CD4-positive, CD25-positive, alpha-beta regulatory T cell (primary cell): ENCODE measurements around the gene ADAMTS4. TPM values are rescaled to one million over a fixed set of nuclear protein-coding genes. Genes with fewer than 3 reads are reported as not detected.

Experiments used
- ATAC-seq, 2 donors: fragments of 150-1000 bp; cut with Tn5 transposase; one replicate each; pipeline ENCODE4 v1.10.0; 2021; ENCODE audit warnings: low read depth in 2 of 2, moderate number of reproducible peaks in 2 of 2, moderate library complexity in 1 of 2
- DNase-seq, 3 donors: peaks; one replicate each; pipeline versions ENCODE4 v3.0.0 to v3.0.0-alpha.2; 2012 to 2022; ENCODE audit warnings: mixed read lengths in 1 of 3
- H3K27ac ChIP-seq: one replicate; pipeline ENCODE4 v1.7.0; 2013; ENCODE audit warnings: mild to moderate bottlenecking, low read length; ENCODE audit not compliant: insufficient read depth, poor library complexity, severe bottlenecking
- H3K27me3 ChIP-seq: one replicate; pipeline ENCODE4 v1.7.0; 2013; ENCODE audit warnings: low read length; ENCODE audit not compliant: control insufficient read depth, insufficient read depth
- H3K36me3 ChIP-seq: one replicate; pipeline ENCODE4 v1.7.0; 2013; ENCODE audit warnings: mild to moderate bottlenecking, low read length, moderate library complexity; ENCODE audit not compliant: control insufficient read depth, insufficient read depth
- H3K4me1 ChIP-seq: 2 replicates; pipeline ENCODE4 v1.7.0; 2013; ENCODE audit warnings: mild to moderate bottlenecking, low read length; ENCODE audit not compliant: insufficient read depth, control insufficient read depth, poor library complexity, severe bottlenecking
- H3K4me3 ChIP-seq: one replicate; pipeline ENCODE4 v1.7.0; 2013; ENCODE audit warnings: low read depth, mild to moderate bottlenecking, low read length, moderate library complexity
- H3K9me3 ChIP-seq, 2 experiments: 1 replicate in 1 of 2; 2 replicates in 1 of 2; pipeline ENCODE4 v1.7.0; 2013; ENCODE audit warnings: low read length in 2 of 2, mild to moderate bottlenecking in 1 of 2, moderate library complexity in 1 of 2; ENCODE audit not compliant: control insufficient read depth in 2 of 2
- H3K27ac Mint-ChIP-seq, 3 donors: one replicate each; pipeline ENCODE4 v1.8.0; 2020 to 2022; ENCODE audit warnings: mild to moderate bottlenecking in 3 of 3, mixed read lengths in 3 of 3, moderate library complexity in 2 of 3
- H3K27me3 Mint-ChIP-seq: one replicate; pipeline ENCODE4 v1.8.0; 2022; ENCODE audit warnings: mild to moderate bottlenecking, mixed read lengths
- H3K36me3 Mint-ChIP-seq: one replicate; pipeline ENCODE4 v1.8.0; 2020; ENCODE audit warnings: mixed read lengths
- H3K4me1 Mint-ChIP-seq, 4 donors: one replicate each; pipeline ENCODE4 v1.8.0; 2020 to 2022; ENCODE audit warnings: mixed read lengths in 4 of 4, mild to moderate bottlenecking in 1 of 4
- H3K4me3 Mint-ChIP-seq, 4 donors: one replicate each; pipeline ENCODE4 v1.8.0; 2020 to 2022; ENCODE audit warnings: mild to moderate bottlenecking in 4 of 4, mixed read lengths in 4 of 4, moderate library complexity in 3 of 4
- H3K9me3 Mint-ChIP-seq, 7 donors: one replicate each; pipeline ENCODE4 v1.8.0; 2020 to 2022; ENCODE audit warnings: mixed read lengths in 7 of 7, mild to moderate bottlenecking in 3 of 7, moderate library complexity in 2 of 7
- polyA plus RNA-seq, 4 donors: library from polyadenylated mRNA; unstranded; fragments of 300-500 nt; fragmentation: Illumina TruSeq; gene quantifications; one replicate each; pipeline ENCODE4 v1.2.3, GENCODE V29; 2021
- total RNA-seq: library from RNA; stranded (reverse); gene quantifications from one replicate; pipeline ENCODE4 v1.2.3, GENCODE V29; 2022

ADAMTS4 gene
- total and polyA plus RNA-seq, 5 donors from 2014 or later, result 0.36 to 5.3 (median 0.88) TPM; not detected in 1

- H3K4me3 Mint-ChIP-seq, result no peak overlapping the region
- ATAC-seq, result no peak
These were observed 1.2 kb downstream of the ADAMTS4 start for GRCh38 chr1:161197560-161198193.

GRCh38 chr1:161196521-161197451, 2.1 kb downstream of the ADAMTS4 start:
- H3K27me3 ChIP-seq, result no peaks in the 10 kb centered on the region
- peaks cover 35% of the 10 kb centered on the region for H3K4me1 ChIP-seq
- Mint-ChIP-seq H3K4me1 (peaks cover 7 to 59% (median 33%) of the 10 kb centered on the region in 4 donors), H3K27ac (peak overlapping the region in 2 of 3 donors; percentile 46 to 48), H3K27me3 (no peaks in the 10 kb centered on the region), H3K9me3 (no peaks in the 10 kb centered on the region), H3K4me3 (peak overlapping the region in 1 of 4 donors; percentile 25), H3K36me3 (peaks cover 3% of the 10 kb centered on the region)
- no peaks in the 10 kb centered on the region for H3K9me3 ChIP-seq
- H3K4me3 ChIP-seq, result no peak overlapping the region
- H3K27ac ChIP-seq, result no peak overlapping the region
- H3K36me3 ChIP-seq, result no peaks in the 10 kb centered on the region
- no peak for ATAC-seq
- DNase-seq, result no peak

More at GRCh38 chr1:161197560-161198193, 1.2 kb downstream of the ADAMTS4 start:
- Histone ChIP-seq H3K4me3 (no peak overlapping the region), H3K27ac (no peak overlapping the region), H3K4me1 (peaks cover 35% of the 10 kb centered on the region), H3K27me3 (no peaks in the 10 kb centered on the region), H3K36me3 (no peaks in the 10 kb centered on the region), H3K9me3 (no peaks in the 10 kb centered on the region)
- Mint-ChIP-seq H3K36me3 (peaks cover 4% of the 10 kb centered on the region), H3K9me3 (no peaks in the 10 kb centered on the region), H3K27ac (peak overlapping the region in 2 of 3 donors; percentile 46 to 69), H3K4me1 (peaks cover 9 to 58% (median 32%) of the 10 kb centered on the region in 4 donors), H3K27me3 (no peaks in the 10 kb centered on the region)
- DNase-seq, result no peak

DNA sequence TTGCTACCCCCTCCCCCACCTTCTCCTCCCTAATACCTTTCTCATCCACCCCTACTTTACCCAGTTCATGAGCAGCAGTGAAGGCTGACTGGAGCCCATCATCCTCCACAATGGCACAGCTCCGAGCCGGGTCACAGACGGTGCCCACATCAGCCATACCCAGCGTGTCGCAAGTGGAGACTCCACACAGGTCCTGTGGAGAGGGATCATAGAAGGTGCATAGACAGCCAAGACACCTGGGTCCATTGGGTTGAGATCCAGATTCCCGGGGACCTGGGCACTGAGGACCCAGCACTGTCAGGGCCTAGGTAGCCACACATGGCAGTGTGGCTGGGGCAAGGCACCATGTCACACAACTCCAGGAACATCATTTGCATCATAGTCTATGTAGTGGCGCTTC, 2.7 kb downstream of the ADAMTS4 start:
- H3K9me3 Mint-ChIP-seq, result no peaks in the 10 kb centered on the region
- H3K4me1 Mint-ChIP-seq, result peaks cover 7 to 55% (median 29%) of the 10 kb centered on the region in 4 donors
- no peaks in the 10 kb centered on the region for H3K9me3 ChIP-seq
- no peak overlapping the region for H3K4me3 ChIP-seq
- H3K27ac ChIP-seq, result no peak overlapping the region
- H3K27me3 ChIP-seq, result no peaks in the 10 kb centered on the region
- H3K4me3 Mint-ChIP-seq, result no peak overlapping the region
- no peak overlapping the region for H3K27ac Mint-ChIP-seq
- DNase-seq (no peak), ATAC-seq (no peak)
- H3K36me3 ChIP-seq, result no peaks in the 10 kb centered on the region
- no peaks in the 10 kb centered on the region for H3K27me3 Mint-ChIP-seq
- H3K4me1 ChIP-seq, result peaks cover 32% of the 10 kb centered on the region
- H3K36me3 Mint-ChIP-seq, result peaks cover 3% of the 10 kb centered on the region

- Mint-ChIP-seq H3K36me3 (peaks cover 3% of the 10 kb centered on the region), H3K9me3 (no peaks in the 10 kb centered on the region), H3K4me3 (peak overlapping the region in 2 of 4 donors; percentile 33 to 55), H3K27ac (peak overlapping the region in 2 of 3 donors; percentile 20 to 84), H3K27me3 (no peaks in the 10 kb centered on the region), H3K4me1 (peaks cover 7 to 45% (median 21%) of the 10 kb centered on the region in 4 donors)
- Histone ChIP-seq H3K9me3 (no peaks in the 10 kb centered on the region), H3K36me3 (no peaks in the 10 kb centered on the region), H3K27me3 (no peaks in the 10 kb centered on the region), H3K27ac (no peak overlapping the region), H3K4me1 (peaks cover 29% of the 10 kb centered on the region), H3K4me3 (no peak overlapping the region)
- no peak for ATAC-seq
- no peak for DNase-seq
These were observed 3.7 kb downstream of the ADAMTS4 start for GRCh38 chr1:161195171-161195570.

DNA sequence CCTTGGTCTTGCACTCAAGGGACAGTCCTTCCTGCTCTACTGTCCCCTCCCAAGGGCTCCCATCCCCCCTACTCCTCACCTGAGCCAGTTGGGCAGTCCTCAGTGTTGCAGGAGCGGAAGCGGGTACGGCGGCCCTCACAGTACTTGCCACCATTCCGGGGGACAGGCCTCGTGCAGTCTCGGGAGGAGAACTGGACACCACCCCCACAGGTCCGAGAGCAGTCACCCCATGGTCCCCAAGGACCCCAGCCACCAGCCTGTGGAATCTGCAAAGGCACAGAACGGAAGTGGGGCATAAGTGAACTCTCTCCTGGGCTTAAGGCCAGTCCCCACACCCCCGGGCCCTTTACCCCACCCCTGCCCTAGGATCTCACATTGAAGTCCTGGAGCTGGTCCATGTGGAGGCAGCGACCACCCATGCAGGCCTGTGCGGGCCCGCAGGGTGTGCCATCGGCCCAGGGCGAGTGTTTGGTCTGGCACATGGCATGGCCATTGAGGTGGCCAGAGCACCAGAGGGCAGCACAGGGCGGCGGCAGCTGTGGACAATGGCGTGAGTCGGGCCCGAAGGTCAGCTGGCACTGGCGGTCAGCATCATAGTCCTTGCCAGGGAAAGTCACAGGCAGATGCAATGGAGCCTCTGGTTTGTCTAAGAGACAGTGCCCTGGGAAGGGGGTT, 5.2 kb downstream of the ADAMTS4 start:
- Histone ChIP-seq H3K36me3 (no peaks in the 10 kb centered on the region), H3K27ac (no peak overlapping the region), H3K4me1 (peaks cover 30% of the 10 kb centered on the region), H3K4me3 (no peak overlapping the region), H3K9me3 (no peaks in the 10 kb centered on the region), H3K27me3 (no peaks in the 10 kb centered on the region)
- Mint-ChIP-seq H3K4me1 (peaks cover 7 to 39% (median 24%) of the 10 kb centered on the region in 4 donors), H3K9me3 (no peaks in the 10 kb centered on the region), H3K4me3 (no peak overlapping the region), H3K27ac (no peak overlapping the region), H3K27me3 (no peaks in the 10 kb centered on the region), H3K36me3 (peaks cover 3% of the 10 kb centered on the region)
- ATAC-seq (no peak), DNase-seq (no peak)

DNA sequence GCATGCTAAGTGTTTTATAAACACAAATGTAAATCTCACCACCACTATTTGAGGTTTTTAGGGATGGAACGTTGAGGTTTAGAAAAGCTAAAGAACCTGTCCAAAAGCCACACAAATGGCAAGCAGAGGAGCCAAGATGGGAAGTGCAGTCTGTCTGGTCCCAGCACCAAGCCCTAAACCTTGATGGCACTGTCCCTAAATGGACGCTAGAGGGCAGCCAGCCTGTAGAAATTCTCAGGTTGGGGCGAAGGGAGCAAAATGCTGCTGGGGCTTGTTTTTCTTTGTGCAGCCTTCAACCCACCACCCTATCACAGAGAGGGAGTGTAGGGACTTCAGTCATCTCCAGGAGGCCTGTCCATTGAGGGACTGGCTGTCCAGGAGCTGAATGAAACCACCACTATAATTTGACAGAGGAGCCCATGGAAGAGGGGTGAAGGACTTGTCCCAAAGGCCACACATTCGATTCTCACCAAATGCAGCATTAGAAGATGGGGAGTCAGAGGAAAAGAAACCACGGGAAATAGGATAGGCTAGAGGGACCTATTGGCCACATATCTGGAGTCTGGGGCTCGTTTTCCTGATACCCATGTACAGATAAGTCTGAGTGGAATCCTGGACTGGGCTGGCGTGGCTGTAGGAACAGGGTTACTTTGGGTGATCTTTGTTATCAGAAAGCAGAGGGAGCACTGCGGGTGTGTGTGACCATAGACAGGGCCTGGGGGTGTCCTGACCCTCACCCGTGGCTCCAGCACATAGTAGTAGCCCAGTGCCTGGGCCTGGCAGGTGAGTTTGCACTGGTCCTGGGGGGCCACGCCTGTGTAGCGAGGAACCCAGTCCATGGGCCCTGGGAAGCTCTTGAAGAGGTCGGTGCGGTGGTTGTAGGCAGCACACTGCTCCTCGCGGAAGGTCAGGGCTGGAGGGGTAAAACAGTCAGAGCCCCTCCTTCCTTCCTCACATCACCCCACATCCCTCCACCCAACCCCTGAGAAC, 6.1 kb downstream of the ADAMTS4 start:
- H3K27ac Mint-ChIP-seq, result peak overlapping the region; percentile 69 to 98 (median 93)
- ATAC-seq (peak; percentile 88 to 91), DNase-seq (peak; percentile 50 to 87 (median 75))
- no peaks in the 10 kb centered on the region for H3K9me3 ChIP-seq
- peaks cover 37% of the 10 kb centered on the region for H3K4me1 ChIP-seq
- peak overlapping the region; percentile 17 for H3K4me3 ChIP-seq
- H3K4me3 Mint-ChIP-seq, result peak overlapping the region in 2 of 4 donors; percentile 23 to 58
- no peaks in the 10 kb centered on the region for H3K27me3 Mint-ChIP-seq
- H3K36me3 Mint-ChIP-seq, result peaks cover 3% of the 10 kb centered on the region
- no peak overlapping the region for H3K27ac ChIP-seq
- no peaks in the 10 kb centered on the region for H3K27me3 ChIP-seq
- no peaks in the 10 kb centered on the region for H3K9me3 Mint-ChIP-seq
- H3K4me1 Mint-ChIP-seq, result peaks cover 7 to 45% (median 25%) of the 10 kb centered on the region in 4 donors
- H3K36me3 ChIP-seq, result no peaks in the 10 kb centered on the region
